CD4-positive, alpha-beta T cell (primary cell): ENCODE measurements around the gene FFAR1. TPM values are rescaled to one million over a fixed set of nuclear protein-coding genes. Genes with fewer than 3 reads are reported as not detected.

Experiments used
- ATAC-seq: fragments of 200-7000 bp; cut with Tn5 transposase; one replicate; pipeline ENCODE4 v1.10.0; 2022; ENCODE audit warnings: mild to moderate bottlenecking; ENCODE audit not compliant: poor library complexity
- CTCF ChIA-PET: fragments of 350-600 bp; sonication (Branson Sonifier 250); formaldehyde crosslinking; loops from one replicate; lab custom pipeline; 2021; ENCODE audit warnings: antibody characterized with exemption, inconsistent platforms; lab: Charles Lee
- POLR2A ChIA-PET: fragments of 350-600 bp; sonication (Branson Sonifier 250); formaldehyde crosslinking; loops from one replicate; lab custom pipeline; 2021; ENCODE audit warnings: antibody characterized with exemption, inconsistent platforms; lab: Charles Lee
- DNase-seq, 14 experiments: peaks; one replicate each; pipeline ENCODE4 v3.0.0-alpha.2; 2013 to 2020; ENCODE audit warnings: mixed read lengths in 2 of 14
- H3K27ac ChIP-seq, 2 donors: one replicate each; pipeline versions ENCODE4 v1.5.1 to v1.7.0; 2013; ENCODE audit warnings: low read length in 2 of 2, low read depth in 1 of 2, mild to moderate bottlenecking in 1 of 2
- H3K27me3 ChIP-seq, 2 experiments: 1 replicate in 1 of 2; 2 replicates in 1 of 2; pipeline versions ENCODE4 v1.6.1 to v1.7.0; 2013; ENCODE audit warnings: low read length in 2 of 2, control low read depth in 1 of 2, mild to moderate bottlenecking in 1 of 2, moderate library complexity in 1 of 2; ENCODE audit not compliant: insufficient read depth in 2 of 2, control insufficient read depth in 1 of 2
- H3K36me3 ChIP-seq: one replicate; pipeline ENCODE4 v1.6.1; 2013; ENCODE audit warnings: low read length, control low read depth; ENCODE audit not compliant: insufficient read depth
- H3K4me1 ChIP-seq: one replicate; pipeline ENCODE4 v1.6.1; 2013; ENCODE audit warnings: low read length, control low read depth; ENCODE audit not compliant: insufficient read depth
- H3K4me3 ChIP-seq: one replicate; pipeline ENCODE4 v1.5.1; 2013; ENCODE audit warnings: mild to moderate bottlenecking, low read length, moderate library complexity
- H3K9me3 ChIP-seq, 2 experiments: 1 replicate in 1 of 2; 2 replicates in 1 of 2; pipeline versions ENCODE4 v1.6.1 to v1.7.0; 2013; ENCODE audit warnings: low read length in 2 of 2, mild to moderate bottlenecking in 2 of 2, control low read depth in 1 of 2, moderate library complexity in 1 of 2; ENCODE audit not compliant: control insufficient read depth in 1 of 2, insufficient read depth in 1 of 2
- H3K27ac Mint-ChIP-seq: one replicate; pipeline ENCODE4 v1.8.0; 2020; ENCODE audit warnings: mixed read lengths
- H3K27me3 Mint-ChIP-seq: one replicate; pipeline ENCODE4 v1.8.0; 2021; ENCODE audit warnings: mixed read lengths
- H3K36me3 Mint-ChIP-seq: one replicate; pipeline ENCODE4 v1.8.0; 2021; ENCODE audit warnings: low read depth, mixed read lengths
- H3K4me1 Mint-ChIP-seq: one replicate; pipeline ENCODE4 v1.8.0; 2021; ENCODE audit warnings: low read depth, mixed read lengths
- H3K4me3 Mint-ChIP-seq: one replicate; pipeline ENCODE4 v1.8.0; 2020; ENCODE audit warnings: mild to moderate bottlenecking, mixed read lengths
- H3K9me3 Mint-ChIP-seq: one replicate; pipeline ENCODE4 v1.8.0; 2020; ENCODE audit warnings: mixed read lengths
- intact Hi-C, 2 experiments: fragments of 100-400 bp; cut with DNase I in 1 of 2; cut with micrococcal nuclease in 1 of 2; formaldehyde crosslinking; loops; one replicate each; pipeline versions ENCODE4 v1.15.1 to v1.9.0; 2023 to 2025; cut with DNase I, micrococcal nuclease
- total RNA-seq, 174 experiments: library from RNA in 2 of 174; stranded (reverse) in 2 of 174; gene quantifications; one replicate each; pipeline ENCODE4 v1.2.3 and lab custom pipeline; 2021 to 2026
- TF ChIP-seq, protein P1 (sequence below): fragments of 200-600 bp; IDR thresholded peaks from one replicate; pipeline ENCODE4 v1.8.0; 2022; ENCODE audit warnings: antibody characterized with exemption, mild to moderate bottlenecking

FFAR1 gene
- total RNA-seq, 2 experiments from 2014 or later: not detected

DNA sequence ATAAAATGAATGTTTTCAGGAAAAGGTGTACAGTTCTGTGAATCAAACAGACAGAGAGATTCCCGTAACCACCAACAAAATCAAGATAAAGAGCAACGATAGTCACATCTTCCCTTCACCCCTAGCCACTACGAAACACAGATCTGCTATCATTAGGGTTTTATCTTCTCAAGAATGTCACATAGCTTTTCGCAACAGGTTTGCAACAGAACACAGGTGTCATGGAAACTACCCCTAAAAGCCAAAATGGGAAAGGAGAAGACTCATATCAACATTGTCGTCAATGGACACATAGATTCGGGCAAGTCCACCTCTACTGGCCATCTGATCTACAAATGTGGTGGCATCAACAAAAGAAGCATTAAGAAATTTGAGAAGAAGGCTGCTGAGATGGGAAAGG lies 34.2 kb downstream of the FFAR1 start:
- H3K36me3 Mint-ChIP-seq: peaks cover 5% of the 10 kb centered on the region
- Histone ChIP-seq H3K27me3 (no peaks in the 10 kb centered on the region), H3K4me1 (no peaks in the 10 kb centered on the region), H3K9me3 (peaks cover 0 to 12% of the 10 kb centered on the region in 2 experiments), H3K4me3 (no peak overlapping the region), H3K36me3 (no peaks in the 10 kb centered on the region), H3K27ac (no peak overlapping the region)
- no peak for ATAC-seq
- CTCF ChIA-PET: no interaction called here
- H3K27ac Mint-ChIP-seq: no peak overlapping the region
- DNase-seq: no peak
- POLR2A ChIA-PET: no interaction called here
- TF ChIP-seq, protein P1, sequence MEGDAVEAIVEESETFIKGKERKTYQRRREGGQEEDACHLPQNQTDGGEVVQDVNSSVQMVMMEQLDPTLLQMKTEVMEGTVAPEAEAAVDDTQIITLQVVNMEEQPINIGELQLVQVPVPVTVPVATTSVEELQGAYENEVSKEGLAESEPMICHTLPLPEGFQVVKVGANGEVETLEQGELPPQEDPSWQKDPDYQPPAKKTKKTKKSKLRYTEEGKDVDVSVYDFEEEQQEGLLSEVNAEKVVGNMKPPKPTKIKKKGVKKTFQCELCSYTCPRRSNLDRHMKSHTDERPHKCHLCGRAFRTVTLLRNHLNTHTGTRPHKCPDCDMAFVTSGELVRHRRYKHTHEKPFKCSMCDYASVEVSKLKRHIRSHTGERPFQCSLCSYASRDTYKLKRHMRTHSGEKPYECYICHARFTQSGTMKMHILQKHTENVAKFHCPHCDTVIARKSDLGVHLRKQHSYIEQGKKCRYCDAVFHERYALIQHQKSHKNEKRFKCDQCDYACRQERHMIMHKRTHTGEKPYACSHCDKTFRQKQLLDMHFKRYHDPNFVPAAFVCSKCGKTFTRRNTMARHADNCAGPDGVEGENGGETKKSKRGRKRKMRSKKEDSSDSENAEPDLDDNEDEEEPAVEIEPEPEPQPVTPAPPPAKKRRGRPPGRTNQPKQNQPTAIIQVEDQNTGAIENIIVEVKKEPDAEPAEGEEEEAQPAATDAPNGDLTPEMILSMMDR: no peak
- no peak overlapping the region for H3K4me3 Mint-ChIP-seq
- H3K27me3 Mint-ChIP-seq: peaks cover 12% of the 10 kb centered on the region
- H3K9me3 Mint-ChIP-seq: peaks cover 8% of the 10 kb centered on the region
- intact Hi-C loops: no loop called here
- no peaks in the 10 kb centered on the region for H3K4me1 Mint-ChIP-seq

DNA sequence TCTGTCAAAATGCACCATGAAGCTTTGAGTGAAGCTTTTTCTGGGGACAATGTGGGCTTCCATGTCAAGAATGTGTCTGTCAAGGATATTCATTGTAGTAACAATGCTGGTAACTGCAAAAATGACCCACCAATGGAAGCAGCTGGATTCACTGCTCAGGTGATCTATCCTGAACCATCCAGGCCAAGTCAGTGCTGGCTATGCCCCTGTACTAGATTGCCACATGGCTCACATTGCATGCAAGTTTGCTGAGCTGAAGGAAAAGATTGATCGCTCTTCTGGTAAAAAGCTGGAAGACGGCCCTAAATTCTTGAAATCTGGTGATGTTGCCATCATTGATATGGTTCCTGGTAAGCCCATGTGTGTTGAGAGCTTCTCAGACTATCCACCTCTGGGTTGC lies 35.8 kb downstream of the FFAR1 start:
- intact Hi-C loops: no loop called here
- CTCF ChIA-PET: no interaction called here

DNA sequence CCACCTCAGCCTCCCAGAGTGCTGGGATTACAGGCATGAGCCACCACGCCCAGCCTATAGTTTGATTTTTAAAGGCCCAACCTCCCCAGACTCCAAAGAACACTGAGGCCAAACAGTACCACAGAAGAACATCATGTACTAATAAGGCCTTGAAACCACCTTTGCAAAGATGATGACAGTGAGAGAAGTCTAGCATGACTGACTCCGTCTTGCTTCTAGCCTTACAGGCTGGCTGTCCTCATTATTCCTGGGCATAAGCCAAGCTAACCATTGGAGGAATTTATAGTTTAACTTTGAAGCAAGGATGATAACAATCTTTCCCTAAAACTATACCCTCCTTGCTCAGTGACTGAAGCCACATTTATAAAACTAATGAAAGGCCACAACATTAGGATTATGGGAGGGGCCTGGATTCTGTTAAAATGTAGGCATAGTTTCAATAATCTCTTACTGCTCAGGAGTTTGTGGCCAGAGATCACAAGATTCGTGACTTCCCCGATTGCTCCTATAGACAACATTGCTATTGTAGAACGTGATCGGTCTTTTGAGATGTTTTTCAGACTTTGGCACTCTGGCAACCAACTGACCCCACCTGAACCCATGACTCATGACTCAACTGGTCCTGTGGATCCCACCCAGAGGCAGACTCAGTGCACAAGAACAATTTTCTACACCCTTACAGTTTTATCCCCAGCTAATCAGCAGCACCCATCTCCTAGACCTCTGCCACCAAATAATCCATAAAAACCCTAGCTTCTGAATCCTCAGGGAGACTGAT lies 40.8 kb downstream of the FFAR1 start:
- no peak for DNase-seq
- ATAC-seq: no peak
- H3K4me3 Mint-ChIP-seq: no peak overlapping the region
- H3K36me3 Mint-ChIP-seq: peaks cover 5% of the 10 kb centered on the region
- Histone ChIP-seq H3K4me3 (no peak overlapping the region), H3K4me1 (no peaks in the 10 kb centered on the region), H3K27me3 (no peaks in the 10 kb centered on the region), H3K36me3 (no peaks in the 10 kb centered on the region), H3K27ac (no peak overlapping the region), H3K9me3 (peaks cover 0 to 12% of the 10 kb centered on the region in 2 experiments)
- intact Hi-C loops: no loop called here
- ChIA-PET POLR2A (no interaction called here), CTCF (no interaction called here)
- no peak overlapping the region for H3K27ac Mint-ChIP-seq
- TF ChIP-seq, protein P1: no peak
- H3K27me3 Mint-ChIP-seq: peaks cover 4% of the 10 kb centered on the region
- peaks cover 3% of the 10 kb centered on the region for H3K9me3 Mint-ChIP-seq
- H3K4me1 Mint-ChIP-seq: no peaks in the 10 kb centered on the region

More for the DNA sequence above, 35.8 kb downstream of the FFAR1 start:
- H3K4me3 ChIP-seq: no peak overlapping the region
- Mint-ChIP-seq H3K27ac (no peak overlapping the region), H3K4me3 (no peak overlapping the region), H3K9me3 (peaks cover 6% of the 10 kb centered on the region), H3K27me3 (peaks cover 12% of the 10 kb centered on the region), H3K4me1 (no peaks in the 10 kb centered on the region), H3K36me3 (peaks cover 5% of the 10 kb centered on the region)
- ATAC-seq (no peak), DNase-seq (no peak)
- no peak overlapping the region for H3K27ac ChIP-seq
- TF ChIP-seq, protein P1: no peak
- H3K36me3 ChIP-seq: no peaks in the 10 kb centered on the region
- no peaks in the 10 kb centered on the region for H3K4me1 ChIP-seq
- POLR2A ChIA-PET: no interaction called here
- peaks cover 0 to 12% of the 10 kb centered on the region in 2 experiments for H3K9me3 ChIP-seq
- H3K27me3 ChIP-seq: no peaks in the 10 kb centered on the region
